Stimulated activated naive CD4-positive, alpha-beta T cell (primary cell): ENCODE data around the gene ZNF182.
"Not testable (repeated sequence)": the region's sequence is repeated elsewhere in the genome, so short reads cannot be mapped to it uniquely, and the experiment has no call there.

Experiments
- DNase-seq, 6 experiments: peaks; one replicate each; lab custom pipeline; 2025; lab: John Stamatoyannopoulos, UW

ZNF182 gene

GRCh38 chrX:48001260-48001659 is 2.5 kb downstream of the ZNF182 start:
- no peak for DNase-seq

GRCh38 chrX:47992669-47993068 is 11.1 kb downstream of the ZNF182 start:
- DNase-seq: no peak

- DNase-seq: peak in 1 of 6 experiments; percentile 11
Measured at GRCh38 chrX:47992095-47992380, 11.8 kb downstream of the ZNF182 start.

GRCh38 chrX:47991263-47992094 is 12.3 kb downstream of the ZNF182 start:
- peak in 2 of 6 experiments; percentile 5 to 10 for DNase-seq

GRCh38 chrX:47976254-47977151 is 27.3 kb downstream of the ZNF182 start:
- no peak for DNase-seq

GRCh38 chrX:47973235-47973634 is 30.6 kb downstream of the ZNF182 start:
- no peak for DNase-seq

- DNase-seq: not testable (repeated sequence)
Measured at GRCh38 chrX:47965526-47965925, 38.3 kb downstream of the ZNF182 start.

GRCh38 chrX:47961830-47962229 is 42.0 kb downstream of the ZNF182 start:
- DNase-seq: not testable (repeated sequence)

GRCh38 chrX:47960406-47960805 is 43.4 kb downstream of the ZNF182 start:
- no peak for DNase-seq

- peak in 4 of 6 experiments; percentile 7 to 26 (median 12) for DNase-seq
Measured at GRCh38 chrX:47958761-47959342, 44.9 kb downstream of the ZNF182 start.

GRCh38 chrX:47958206-47958605 is 45.6 kb downstream of the ZNF182 start:
- not testable (repeated sequence) for DNase-seq

GRCh38 chrX:47956016-47956415 is 47.8 kb downstream of the ZNF182 start:
- DNase-seq: no peak

GRCh38 chrX:47955295-47955694 is 48.5 kb downstream of the ZNF182 start:
- DNase-seq: not testable (repeated sequence)

GRCh38 chrX:47941423-47941822 is 62.4 kb downstream of the ZNF182 start:
- DNase-seq: no peak

- DNase-seq: no peak
Measured at GRCh38 chrX:47940448-47940847, 63.3 kb downstream of the ZNF182 start.

- DNase-seq: no peak
Measured at GRCh38 chrX:47936940-47937317, 66.9 kb downstream of the ZNF182 start.

GRCh38 chrX:47936224-47936939 is 67.4 kb downstream of the ZNF182 start:
- DNase-seq: peak in 2 of 6 experiments; percentile 13 to 29

- DNase-seq: no peak
Measured at GRCh38 chrX:47933946-47934345, 69.8 kb downstream of the ZNF182 start.

- DNase-seq: not testable (repeated sequence)
Measured at GRCh38 chrX:47931970-47932369, 71.8 kb downstream of the ZNF182 start.

- no peak for DNase-seq
Measured at GRCh38 chrX:47927212-47927611, 76.6 kb downstream of the ZNF182 start.
